Epithelial cell of prostate (primary cell): Measurements from ENCODE around the gene CALY.
A peak's percentile ranks its signal among the peaks of the same experiment; 100 is the strongest.

Experiments used
- DNase-seq: peaks from one replicate; pipeline ENCODE4 v3.0.0-alpha.2; 2011; ENCODE audit warnings: low read depth, low spot score
- H3K27ac ChIP-seq: fragments of 450-650 bp; 2 replicates; pipeline ENCODE4 v1.5.1; 2017; ENCODE audit warnings: mild to moderate bottlenecking

CALY gene

GRCh38 chr10:133314911-133315310 lies 21.8 kb downstream of the CALY start:
- H3K27ac ChIP-seq, result no peak overlapping the region
- no peak for DNase-seq

GRCh38 chr10:133313192-133313591 lies 23.5 kb downstream of the CALY start:
- no peak overlapping the region for H3K27ac ChIP-seq
- DNase-seq, result no peak

GRCh38 chr10:133312769-133313145 lies 23.9 kb downstream of the CALY start:
- H3K27ac ChIP-seq, result no peak overlapping the region
- DNase-seq, result no peak

GRCh38 chr10:133312016-133312768 lies 24.5 kb downstream of the CALY start:
- H3K27ac ChIP-seq, result no peak overlapping the region
- DNase-seq, result no peak

- no peak overlapping the region for H3K27ac ChIP-seq
- DNase-seq, result no peak
These were observed 25.1 kb downstream of the CALY start for GRCh38 chr10:133311570-133311969.

- no peak for DNase-seq
- no peak overlapping the region for H3K27ac ChIP-seq
These were observed 25.9 kb downstream of the CALY start for GRCh38 chr10:133310789-133311188.

- no peak overlapping the region for H3K27ac ChIP-seq
- no peak for DNase-seq
These were observed 26.3 kb downstream of the CALY start for GRCh38 chr10:133310399-133310755.

GRCh38 chr10:133309720-133310398 lies 26.8 kb downstream of the CALY start:
- no peak for DNase-seq
- no peak overlapping the region for H3K27ac ChIP-seq

GRCh38 chr10:133309100-133309719 lies 27.5 kb downstream of the CALY start:
- DNase-seq, result peak; percentile 55
- H3K27ac ChIP-seq, result peak overlapping the region; percentile 94

GRCh38 chr10:133308421-133309099 lies 28.1 kb downstream of the CALY start, which contains the start of the genes TUBGCP2 and ZNF511:
TUBGCP2 (minus strand) TSS chr10:133308872; CDS start chr10:133302941, 5,931 bp downstream.
ZNF511 (plus strand) TSS chr10:133308914; CDS start chr10:133308944, 30 bp downstream.
- H3K27ac ChIP-seq, result peak within 1 kb of the TSS; percentile 94
- no peak for DNase-seq

GRCh38 chr10:133307776-133308420 lies 28.8 kb downstream of the CALY start:
- DNase-seq, result peak; percentile 55
- peak overlapping the region; percentile 94 for H3K27ac ChIP-seq

GRCh38 chr10:133306941-133307379 lies 29.7 kb downstream of the CALY start:
- DNase-seq, result no peak
- peak overlapping the region; percentile 94 for H3K27ac ChIP-seq

- H3K27ac ChIP-seq, result no peak overlapping the region
These were observed 30.6 kb downstream of the CALY start for GRCh38 chr10:133306097-133306476.

GRCh38 chr10:133303206-133303605 lies 33.5 kb downstream of the CALY start:
- no peak for DNase-seq

More at GRCh38 chr10:133306097-133306476, 30.6 kb downstream of the CALY start:
- DNase-seq, result no peak

GRCh38 chr10:133302230-133302629 lies 34.5 kb downstream of the CALY start:
- no peak for DNase-seq
- H3K27ac ChIP-seq, result no peak overlapping the region

More at GRCh38 chr10:133303206-133303605, 33.5 kb downstream of the CALY start:
- H3K27ac ChIP-seq, result no peak overlapping the region

- no peak overlapping the region for H3K27ac ChIP-seq
- DNase-seq, result no peak
These were observed 37.0 kb downstream of the CALY start for GRCh38 chr10:133299738-133300137.

GRCh38 chr10:133299224-133299623 lies 37.5 kb downstream of the CALY start:
- no peak for DNase-seq

GRCh38 chr10:133298466-133298865 lies 38.2 kb downstream of the CALY start:
- DNase-seq, result no peak
- H3K27ac ChIP-seq, result no peak overlapping the region

More at GRCh38 chr10:133299224-133299623, 37.5 kb downstream of the CALY start:
- no peak overlapping the region for H3K27ac ChIP-seq

GRCh38 chr10:133297504-133297903 lies 39.2 kb downstream of the CALY start:
- H3K27ac ChIP-seq, result no peak overlapping the region
- no peak for DNase-seq
